Activated gamma-delta T cell treated with anti-CD3 and anti-CD28 coated beads, Interleukin-2, amount 50 U/mL, for 16 hours (primary cell): Measurements from ENCODE around the gene CCDC74A.
"Not testable (repeated sequence)": the region's sequence is repeated elsewhere in the genome, so short reads cannot be mapped to it uniquely, and the experiment has no call there.

Source experiments
- DNase-seq: peaks from one replicate; pipeline ENCODE4 v3.0.0-alpha.2; 2020; ENCODE audit warnings: low read depth

Gene CCDC74A

DNA sequence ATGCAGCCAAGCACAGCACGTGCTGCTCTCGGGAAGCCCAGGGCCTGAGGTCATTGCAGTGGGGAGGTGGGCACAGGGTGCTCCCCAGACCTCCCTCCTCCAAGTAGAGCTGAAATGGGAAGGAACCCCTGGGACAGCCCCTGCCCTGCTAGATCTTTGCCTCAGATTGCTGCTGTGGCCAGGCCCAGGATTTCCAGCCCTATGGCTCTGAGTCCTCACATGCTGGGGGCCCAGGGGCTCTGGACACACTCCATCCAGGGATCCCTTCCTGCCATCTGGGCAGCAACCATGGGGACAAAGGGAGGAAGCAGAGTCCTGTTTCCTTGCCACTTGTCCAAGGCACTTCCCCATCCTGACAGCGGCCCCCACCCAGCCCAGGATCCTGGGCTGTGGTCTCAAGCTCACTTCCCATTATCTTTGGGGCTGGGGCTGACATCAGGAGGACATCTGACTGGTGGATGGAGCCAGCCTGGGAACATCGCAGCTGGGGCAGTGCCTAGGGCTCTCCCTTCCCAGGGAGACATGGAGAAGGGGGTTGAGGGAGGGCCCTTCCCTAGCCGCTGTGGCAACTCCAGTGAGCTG, 2.3 kb downstream of the CCDC74A start:
- DNase-seq, result not testable (repeated sequence)

DNA sequence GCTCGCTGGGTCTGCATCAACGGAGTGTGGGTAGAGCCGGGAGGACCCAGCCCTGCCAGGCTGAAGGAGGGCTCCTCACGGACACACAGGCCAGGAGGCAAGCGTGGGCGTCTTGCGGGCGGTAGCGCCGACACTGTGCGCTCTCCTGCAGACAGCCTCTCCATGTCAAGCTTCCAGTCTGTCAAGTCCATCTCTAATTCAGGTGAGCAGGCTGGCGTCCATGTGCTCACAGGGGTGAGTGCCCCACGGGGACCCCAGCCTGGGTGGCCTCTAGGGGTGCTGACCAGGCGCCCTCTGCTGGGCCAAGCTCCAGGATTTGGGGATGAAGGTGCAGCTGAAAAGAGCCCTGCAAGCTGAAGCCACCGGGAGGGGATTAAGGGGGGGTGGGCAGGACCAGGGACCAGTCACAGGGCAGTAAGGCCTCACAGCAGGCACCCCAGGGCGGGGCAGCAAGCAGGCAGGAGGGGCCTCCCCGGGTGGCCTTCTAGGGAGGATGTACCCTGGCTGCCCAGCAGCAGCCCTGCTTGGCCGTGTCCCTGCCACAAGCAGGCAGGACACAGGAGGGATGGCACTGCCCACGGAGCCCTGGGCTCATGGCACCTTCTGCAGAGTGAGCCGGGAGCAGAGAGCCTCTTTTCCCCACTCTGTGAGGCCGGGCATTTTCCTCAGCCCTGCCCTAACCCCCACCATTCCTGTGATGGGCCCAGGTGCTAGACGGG, 3.1 kb downstream of the CCDC74A start:
- not testable (repeated sequence) for DNase-seq

DNA sequence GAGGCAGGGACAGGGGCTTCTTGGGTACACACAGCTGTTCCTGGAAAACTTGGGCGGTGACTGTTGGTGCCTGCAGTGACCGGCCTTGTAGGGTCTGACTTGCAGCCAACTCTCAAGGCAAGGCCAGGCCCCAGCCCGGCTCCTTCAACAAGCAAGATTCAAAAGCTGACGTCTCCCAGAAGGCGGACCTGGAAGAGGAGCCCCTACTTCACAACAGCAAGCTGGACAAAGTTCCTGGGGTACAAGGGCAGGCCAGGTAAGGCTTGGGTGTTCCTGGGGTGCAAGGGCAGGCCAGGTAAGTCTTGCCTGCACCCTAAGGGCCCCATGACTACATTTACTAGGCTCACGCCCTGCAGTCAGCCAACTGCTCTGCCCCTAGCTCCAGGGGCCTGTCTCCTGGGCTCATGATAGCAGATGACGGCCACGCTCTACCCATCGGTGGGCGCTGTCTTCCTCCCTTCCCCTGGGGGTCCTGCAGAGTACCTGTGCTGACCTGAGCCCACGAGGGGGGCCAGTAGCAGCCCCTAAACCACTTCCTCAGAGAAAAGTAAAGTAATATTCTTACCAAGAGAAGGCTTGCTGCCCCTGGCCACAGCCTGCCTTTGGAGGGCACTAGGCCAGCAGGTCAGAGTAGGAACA, 4.0 kb downstream of the CCDC74A start:
- DNase-seq, result not testable (repeated sequence)

DNA sequence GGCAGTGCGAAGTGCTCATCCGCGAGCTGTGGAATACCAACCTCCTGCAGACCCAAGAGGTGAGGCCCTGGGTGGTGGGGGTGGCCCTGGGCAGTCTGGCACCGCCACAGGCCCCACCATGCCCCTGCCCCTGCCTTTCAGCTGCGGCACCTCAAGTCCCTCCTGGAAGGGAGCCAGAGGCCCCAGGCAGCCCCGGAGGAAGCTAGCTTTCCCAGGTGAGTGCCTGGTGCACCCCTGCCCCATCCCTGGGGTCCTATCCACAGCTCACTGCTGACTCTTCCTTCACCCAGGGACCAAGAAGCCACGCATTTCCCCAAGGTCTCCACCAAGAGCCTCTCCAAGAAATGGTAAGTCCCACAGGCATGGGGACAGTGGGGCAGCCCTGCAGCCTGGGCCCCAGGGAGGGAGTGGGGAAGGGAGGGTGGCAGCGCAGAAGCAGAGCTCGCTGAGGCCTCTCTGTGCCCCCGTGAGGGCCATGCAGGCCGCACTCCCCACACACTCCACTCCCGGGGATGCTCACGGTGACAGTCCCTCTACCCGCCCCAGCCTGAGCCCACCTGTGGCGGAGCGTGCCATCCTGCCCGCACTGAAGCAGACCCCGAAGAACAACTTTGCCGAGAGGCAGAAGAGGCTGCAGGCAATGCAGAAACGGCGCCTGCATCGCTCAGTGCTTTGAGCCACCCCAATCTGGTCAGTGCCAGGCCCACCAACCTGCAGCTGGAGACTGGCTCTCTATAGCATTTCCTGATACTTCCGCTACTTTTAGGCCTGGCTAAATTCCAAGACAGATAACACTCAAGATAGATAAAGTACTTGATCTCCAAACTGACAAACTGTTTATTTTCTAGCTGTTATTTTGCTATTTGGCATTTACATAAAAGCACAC, 5.3 kb downstream of the CCDC74A start:
- not testable (repeated sequence) for DNase-seq

DNA sequence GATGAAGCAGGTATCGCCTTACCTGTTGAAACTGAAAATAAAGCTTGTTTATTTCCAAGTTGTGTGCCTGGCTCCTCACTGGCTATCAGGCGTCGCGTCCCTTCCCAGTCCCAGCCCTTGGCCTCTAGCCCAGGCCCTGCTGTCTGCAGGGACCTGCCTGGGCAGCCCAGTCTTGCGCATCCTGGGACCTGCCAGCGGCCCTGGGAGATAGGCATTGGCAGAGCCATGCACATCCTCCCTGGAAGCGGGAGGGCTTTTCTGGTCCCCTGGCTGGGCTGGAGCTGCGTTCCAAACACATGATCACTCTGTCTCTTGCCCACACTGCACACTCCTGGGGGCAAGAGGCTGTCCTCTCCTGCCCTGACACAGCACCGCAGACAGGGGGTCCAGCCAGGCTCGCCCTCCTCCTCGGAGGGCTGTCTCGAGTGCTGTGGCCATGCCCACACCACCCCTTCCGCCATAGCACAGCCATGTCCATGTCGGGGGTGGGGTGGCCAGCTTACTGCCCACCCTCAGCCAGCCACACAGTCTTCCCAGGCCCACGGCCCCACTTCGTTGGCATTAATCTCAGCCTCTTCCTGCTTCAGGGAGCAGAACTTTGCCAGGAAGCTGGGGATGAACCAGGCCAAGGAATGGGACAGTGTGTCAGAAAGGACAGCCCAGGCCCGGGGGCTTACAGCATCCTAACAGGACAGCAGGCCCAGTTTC, 6.1 kb downstream of the CCDC74A start:
- DNase-seq, result not testable (repeated sequence)

DNA sequence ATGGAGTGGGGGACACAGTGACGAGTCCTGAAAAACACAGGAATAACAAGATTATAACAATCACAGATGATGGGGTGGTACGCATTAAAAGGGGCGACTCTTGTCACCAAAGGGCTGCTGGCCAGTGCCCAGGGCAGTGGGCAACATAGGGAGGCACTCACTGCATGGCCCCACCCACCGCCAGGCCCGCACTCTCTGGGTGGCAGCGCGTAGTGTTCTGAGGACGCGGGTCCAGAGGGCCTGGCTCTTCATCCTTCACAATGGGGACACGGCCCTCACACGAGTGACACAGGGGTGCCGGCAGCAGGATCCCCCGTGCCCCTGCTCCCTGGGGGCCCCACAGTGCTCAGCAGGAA, 6.6 kb downstream of the CCDC74A start:
- DNase-seq, result not testable (repeated sequence)

DNA sequence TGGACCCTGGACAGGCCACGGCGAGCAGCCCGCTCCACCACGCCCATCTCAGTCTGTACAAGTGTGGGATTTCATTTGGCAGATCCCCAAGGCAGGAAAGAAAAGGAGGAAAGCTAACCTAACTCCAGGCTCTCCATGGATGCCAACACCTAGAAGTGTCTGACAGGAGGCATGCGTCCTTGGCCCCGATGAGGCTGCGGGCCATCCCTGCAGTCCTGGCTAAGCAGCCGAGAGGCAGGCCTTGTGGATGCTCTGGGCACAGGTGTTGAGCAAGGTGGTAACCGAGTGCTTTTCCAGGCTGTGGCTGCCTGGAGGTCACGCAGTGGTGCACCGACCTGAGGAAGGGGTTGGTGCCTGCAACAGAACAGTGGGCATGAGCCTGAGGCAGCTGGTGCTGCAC, 7.3 kb downstream of the CCDC74A start:
- not testable (repeated sequence) for DNase-seq

DNA sequence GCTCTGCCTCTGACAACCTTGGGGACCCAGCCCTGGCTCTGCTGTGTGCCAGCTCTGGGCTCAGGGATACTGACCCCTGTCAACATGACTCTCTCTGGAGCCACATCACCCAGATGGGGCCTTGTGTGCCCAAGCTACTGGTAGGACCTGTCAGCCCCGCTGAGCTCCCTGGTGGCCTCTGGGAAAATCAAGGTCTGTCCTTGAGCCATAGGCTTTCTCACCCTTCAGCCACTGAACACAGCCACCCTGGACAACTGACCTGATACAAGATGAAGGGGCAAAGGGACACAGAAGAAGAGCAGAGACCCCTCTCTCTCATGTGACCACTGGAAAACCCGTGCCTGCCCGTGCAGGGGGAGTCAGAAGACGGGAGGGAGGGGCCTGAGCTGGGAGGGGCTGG, 7.8 kb downstream of the CCDC74A start:
- no peak for DNase-seq

DNA sequence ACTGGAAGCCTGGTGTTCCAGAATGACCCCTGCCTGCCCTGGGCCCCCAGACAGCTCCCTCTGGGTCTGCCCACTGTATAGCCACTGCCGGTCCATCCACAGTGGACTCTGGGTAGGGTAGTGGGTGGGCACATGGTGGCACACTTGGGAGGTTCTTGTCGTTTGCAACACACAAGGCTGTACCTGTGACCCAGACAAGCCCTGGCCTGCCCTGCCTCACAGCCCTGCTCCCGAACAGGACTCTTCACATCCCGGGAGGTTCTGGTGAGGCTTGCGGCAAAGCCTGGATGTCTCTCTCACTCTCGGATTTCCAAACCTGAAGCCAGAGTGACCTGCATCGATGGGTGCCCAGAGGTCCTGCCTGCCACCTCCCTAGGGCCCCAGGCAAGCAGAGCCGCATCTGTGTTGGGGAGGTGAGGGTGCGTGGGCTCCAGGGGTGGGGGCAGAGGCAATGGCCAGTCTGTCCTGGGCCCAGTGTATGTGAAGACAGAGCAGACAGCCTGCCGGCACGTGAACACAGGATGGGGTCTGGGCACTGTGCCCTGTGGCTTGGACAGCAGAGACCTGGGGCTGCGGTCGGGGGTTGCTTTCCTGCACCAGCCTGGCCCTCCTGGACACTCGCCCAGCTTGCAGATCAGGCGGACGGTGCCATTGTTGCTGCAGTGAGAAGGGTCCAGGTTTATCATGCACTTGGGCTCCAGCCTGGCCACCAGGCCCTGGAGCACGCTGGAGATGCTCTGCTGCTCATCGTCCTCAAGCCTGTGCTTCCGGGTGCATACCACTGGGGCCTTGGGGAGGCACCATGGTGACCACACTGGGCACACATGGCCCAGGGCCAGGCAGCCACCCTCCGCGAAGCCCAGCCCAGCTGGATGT, 8.5 kb downstream of the CCDC74A start:
- DNase-seq, result not testable (repeated sequence)

DNA sequence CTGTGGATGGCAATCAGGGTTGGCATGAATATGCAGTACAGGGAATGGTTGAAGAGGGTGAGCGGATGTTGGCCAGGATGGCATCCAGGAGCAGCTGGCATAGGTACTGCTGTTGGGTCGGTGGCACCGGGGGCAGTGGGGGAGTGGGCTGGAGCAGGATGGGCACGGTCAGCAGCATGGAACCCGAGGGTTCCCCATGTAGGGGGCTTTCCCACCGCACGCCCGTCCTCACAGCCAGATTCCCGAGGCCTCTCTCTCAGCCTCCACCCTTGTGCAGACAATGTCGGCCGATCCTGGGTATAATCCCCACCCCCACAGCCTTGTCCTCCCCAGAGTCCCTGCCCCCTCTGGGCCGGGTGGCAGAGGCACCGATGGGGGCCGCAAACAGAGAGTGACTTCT, 9.2 kb downstream of the CCDC74A start:
- DNase-seq, result not testable (repeated sequence)

DNA sequence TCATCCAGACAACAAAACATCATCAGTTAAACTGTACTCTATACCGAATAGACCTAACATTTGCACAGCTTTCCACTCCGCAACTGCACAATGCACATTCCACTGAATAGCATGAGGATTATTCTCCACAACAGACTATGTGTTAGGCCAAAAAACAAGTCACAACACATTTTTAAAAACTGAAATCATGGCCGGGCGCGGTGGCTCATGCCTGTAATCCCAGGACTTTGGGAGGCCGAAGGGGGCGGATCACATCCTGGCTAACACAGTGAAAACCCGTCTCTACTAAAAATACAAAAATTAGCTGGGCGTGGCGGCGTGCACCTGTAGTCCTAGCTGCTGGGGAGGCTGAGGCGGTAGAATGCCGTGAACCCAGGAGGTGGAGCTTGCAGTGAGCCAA, 11.2 kb downstream of the CCDC74A start:
- DNase-seq, result not testable (repeated sequence)

DNA sequence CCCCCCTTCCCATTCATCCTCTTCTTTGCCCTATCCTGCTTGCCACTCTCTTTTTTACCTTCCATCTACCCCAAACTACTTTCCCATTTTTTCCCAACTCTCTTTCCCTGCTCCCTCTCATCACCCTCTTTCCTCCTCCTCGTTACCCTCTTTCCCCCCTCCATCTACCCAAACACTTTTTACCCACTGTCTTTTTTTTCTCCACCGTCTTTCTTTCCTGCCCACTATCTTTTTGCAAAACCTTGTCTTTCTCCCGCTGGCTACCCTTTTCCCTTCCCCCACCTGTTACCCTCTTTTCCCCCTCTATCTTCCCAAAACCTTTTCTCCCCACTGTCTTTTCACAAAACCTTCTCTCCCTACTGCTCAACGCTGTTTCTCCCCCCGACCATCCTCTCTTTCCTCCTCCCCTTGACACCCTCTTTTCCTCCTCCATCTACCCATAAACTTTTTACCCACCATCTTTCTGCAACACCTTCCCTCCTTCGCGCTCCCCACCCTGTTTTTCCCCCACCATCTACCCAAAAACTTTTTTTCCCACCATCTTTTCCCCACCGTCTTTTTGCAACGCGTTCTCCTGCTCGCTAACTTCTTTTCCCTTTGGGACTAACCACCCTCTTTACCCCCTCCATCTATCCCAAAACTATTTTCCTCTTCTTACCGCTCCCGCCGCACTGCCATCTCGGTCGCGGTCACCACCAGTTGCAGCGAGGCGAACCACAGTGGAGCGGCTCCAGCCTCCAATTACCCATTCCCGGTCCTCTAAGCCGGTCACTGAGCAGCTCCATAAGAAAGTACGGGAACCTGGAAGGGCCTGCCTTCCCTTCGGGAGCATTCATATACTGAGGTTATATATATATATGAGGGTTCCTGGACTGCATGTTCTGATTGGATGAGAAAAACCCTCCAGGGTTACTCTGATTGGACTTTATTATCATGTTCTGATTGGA, 15.0 kb downstream of the CCDC74A start:
- DNase-seq, result no peak

DNA sequence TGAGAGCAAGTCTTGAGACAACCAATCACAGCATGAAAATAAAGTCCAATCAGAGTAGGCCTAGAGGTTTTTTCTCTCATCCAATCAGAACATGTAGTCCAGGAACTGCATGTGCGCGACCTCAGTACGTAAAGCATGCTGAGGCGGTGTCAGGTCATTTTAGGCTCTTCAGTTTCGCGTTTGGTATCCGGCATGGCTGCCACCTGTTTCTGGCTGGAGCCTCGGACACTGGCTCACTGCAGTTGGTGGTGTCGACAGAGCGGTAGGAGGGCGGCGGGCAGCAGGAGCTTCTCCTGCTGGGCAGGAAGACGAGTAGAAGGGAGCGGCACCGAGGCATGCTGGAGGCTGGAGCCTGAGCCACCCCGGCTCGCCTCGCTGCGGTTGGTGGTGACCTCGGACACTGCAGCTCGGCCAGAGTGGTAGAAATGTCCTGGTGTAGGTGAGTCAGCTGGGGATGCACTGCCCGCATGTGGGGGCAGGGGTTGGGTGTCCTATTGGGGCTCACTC, 15.8 kb downstream of the CCDC74A start:
- DNase-seq, result no peak

DNA sequence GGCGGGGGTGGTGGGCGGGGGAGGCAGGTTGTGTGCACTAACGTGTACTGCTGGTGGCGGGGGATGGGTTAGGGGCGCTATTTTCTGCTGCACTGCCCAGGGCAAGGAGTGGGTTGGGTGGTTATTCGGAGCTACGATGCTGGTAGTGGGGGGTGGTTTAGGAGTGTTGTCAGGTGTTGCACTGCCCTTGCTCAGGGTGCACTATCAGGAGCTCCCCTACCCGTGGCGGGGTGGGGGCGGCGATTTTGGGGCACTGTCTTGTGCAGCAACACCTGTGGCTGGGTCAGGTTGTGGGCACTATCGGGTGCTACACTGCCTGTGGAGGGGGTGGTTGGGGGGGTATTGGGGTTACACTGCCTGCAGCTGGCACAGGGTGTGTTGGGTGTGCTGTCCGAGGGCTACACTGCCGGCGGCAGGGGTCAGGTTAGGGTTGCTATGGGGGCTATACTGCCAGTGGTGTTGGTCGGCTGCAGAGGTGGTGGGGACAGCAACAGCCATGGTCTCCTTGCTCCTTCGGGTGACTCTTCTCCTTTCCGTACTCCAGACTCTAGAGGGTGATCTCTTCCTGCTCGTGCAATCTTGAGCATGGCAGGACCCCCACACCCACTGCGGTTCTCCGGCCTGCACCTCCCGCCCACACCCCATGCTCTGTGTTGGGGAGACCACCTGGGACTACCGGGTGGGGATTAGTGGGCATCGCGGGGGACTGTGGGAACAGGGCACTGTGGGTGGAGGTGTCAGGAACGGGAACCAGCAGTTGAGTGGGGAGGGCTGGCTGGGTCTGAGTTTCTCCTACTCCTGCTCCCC, 16.5 kb downstream of the CCDC74A start:
- DNase-seq, result not testable (repeated sequence)

DNA sequence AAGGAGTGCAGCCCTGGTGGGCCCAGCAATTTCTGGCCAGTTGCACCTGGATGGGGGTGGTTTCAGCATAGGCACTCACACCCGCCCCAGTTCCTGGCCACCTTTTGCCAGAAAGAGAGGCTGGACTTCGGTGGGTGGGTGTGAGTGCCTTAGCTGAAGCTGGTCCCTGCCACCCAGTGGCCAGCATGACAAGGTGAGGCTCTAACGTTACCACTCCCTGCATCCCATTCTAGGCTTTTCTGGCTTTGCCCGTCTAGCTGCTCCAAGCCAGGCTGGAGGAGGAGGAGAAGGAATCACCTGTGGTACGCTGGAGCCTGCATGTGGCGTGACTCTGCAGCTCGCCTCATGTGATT, 17.1 kb downstream of the CCDC74A start:
- not testable (repeated sequence) for DNase-seq

DNA sequence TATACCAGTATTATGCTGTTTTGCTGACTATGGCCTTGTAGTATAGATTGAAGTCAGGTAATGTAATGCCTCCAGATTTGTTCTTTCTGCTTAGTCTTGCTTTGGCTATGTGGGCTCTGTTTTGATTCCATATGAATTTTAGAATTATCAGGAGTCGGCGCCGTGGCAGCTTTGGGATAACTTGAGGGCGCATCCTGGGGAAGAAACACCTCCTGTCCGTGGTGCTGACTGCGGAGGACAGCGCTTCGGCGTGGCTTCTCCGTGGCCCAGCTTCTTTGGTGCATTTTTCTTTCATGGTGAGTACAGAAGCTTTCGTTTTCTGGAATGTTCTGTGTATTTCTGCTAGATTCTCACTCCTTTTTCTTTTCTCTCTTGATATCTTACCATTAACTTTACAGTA, 25.2 kb downstream of the CCDC74A start:
- DNase-seq, result no peak

DNA sequence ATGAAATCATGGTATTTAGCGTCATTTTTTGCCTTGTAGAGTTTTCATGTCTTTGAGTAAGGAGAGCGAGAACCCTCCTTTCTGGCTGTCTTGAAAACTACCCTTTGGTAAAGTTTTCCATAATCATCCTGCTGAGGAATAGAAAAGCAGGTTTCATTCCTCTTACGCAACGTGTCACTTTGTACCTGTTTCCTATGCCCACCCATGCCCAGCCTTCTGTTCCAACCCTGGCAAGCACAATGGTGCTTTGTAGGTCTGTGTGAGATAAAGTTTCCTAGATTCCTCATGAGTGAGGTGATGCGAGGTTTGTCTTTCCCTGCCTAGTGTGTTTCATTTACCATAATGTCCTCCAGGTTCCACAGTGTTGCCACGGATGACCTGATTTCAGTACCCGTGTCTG, 29.3 kb downstream of the CCDC74A start:
- DNase-seq, result no peak

DNA sequence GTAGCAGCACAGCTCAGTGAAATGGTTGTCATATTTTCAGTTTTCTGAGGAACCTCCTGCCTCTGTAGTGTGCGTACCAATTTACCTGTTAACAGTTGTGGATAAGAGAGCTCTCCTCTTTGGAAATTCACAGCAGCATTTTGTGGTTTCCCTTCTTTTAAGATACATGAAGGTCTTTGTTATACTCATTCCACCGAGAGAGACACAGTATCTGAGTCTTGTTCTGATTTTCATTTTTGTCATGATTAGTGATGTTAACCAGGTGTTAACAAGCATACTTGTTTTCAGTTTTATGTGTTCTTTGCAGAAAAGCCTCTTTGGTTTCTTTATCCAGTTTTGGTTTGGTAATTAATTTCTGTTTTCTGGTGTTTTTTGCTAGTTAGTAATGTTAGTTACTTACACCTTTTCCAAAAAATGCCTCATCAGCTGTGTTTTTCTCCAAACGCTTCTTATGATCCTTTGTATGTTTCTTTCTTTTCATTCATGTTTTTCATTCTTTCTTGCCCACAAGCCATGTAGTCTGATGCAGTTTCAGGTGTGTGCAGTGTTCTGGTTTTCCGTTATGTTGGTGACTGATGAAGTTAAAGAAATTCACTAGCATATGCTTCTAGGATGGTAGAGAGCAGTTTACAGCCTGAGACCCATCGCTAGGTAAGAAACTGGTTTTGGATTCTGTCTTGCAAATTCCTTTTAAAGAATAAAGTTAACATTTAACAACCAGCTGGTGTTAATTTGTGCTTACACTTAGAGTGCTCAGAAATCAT, 30.1 kb downstream of the CCDC74A start:
- DNase-seq, result no peak
